HepG2 (cell line): ENCODE measurements around the gene OPRL1. TPM values are rescaled to one million over a fixed set of nuclear protein-coding genes. Genes with fewer than 3 reads are reported as not detected.

Experiments used
- BCL6 ChIP-seq: IDR thresholded peaks from 2 replicates; pipeline ENCODE4 v1.6.1; 2016; ENCODE audit warnings: missing genetic modification reagents, missing compliant biosample characterization
- ELF3 ChIP-seq: IDR thresholded peaks from 2 replicates; pipeline ENCODE4 v1.6.1; 2016; ENCODE audit warnings: missing genetic modification reagents, missing compliant biosample characterization
- HDAC1 ChIP-seq: sonication (generic); formaldehyde crosslinking; IDR thresholded peaks from 2 replicates; pipeline ENCODE4 v1.5.1; 2020; ENCODE audit warnings: mild to moderate bottlenecking, missing genetic modification reagents
- PHF8 ChIP-seq: sonication (generic); formaldehyde crosslinking; IDR thresholded peaks from 2 replicates; pipeline ENCODE4 v1.5.0; 2020; ENCODE audit warnings: missing genetic modification reagents
- RXRB ChIP-seq: IDR thresholded peaks from 2 replicates; pipeline ENCODE4 v1.6.1; 2016; ENCODE audit warnings: borderline replicate concordance, missing genetic modification reagents, missing compliant biosample characterization
- SMC3 ChIP-seq: IDR thresholded peaks from 2 replicates; pipeline ENCODE4 v1.6.1; 2011; ENCODE audit warnings: low read length, improper control_type of control experiment
- ZNF34 ChIP-seq: sonication (generic); formaldehyde crosslinking; IDR thresholded peaks from 2 replicates; pipeline ENCODE4 v1.4.0; 2020; ENCODE audit warnings: mild to moderate bottlenecking, missing genetic modification reagents, borderline replicate concordance
- ZNF768 ChIP-seq: sonication (generic); formaldehyde crosslinking; IDR thresholded peaks from 2 replicates; pipeline ENCODE4 v1.4.0; 2020; ENCODE audit warnings: missing genetic modification reagents
- polyA plus RNA-seq, 8 experiments: library from polyadenylated mRNA; depleted of rRNA in 3 of 8; stranded (reverse) in 7 of 8; unstranded in 1 of 8; fragments of >200 nt; fragmentation: Illumina TruSeq in 4 of 8; extraction: Trizol in 4 of 8; gene quantifications; 2 replicates each; pipeline versions ENCODE4 v1.2.1 to v1.2.3, GENCODE V29; 2011 to 2016; ENCODE audit warnings: low read depth in 4 of 8, missing spikeins in 1 of 8, mixed read lengths in 1 of 8; ENCODE audit not compliant: insufficient read depth in 1 of 8
- total RNA-seq, 5 experiments: library from RNA; depleted of rRNA; stranded (reverse); fragments of >200 nt; fragmentation: Illumina TruSeq; extraction: Trizol; gene quantifications; 2 replicates each; pipeline ENCODE4 v1.2.3, GENCODE V29; 2016; ENCODE audit warnings: low read depth in 1 of 5
- TF ChIP-seq, protein P1 (sequence below): IDR thresholded peaks from 2 replicates; pipeline ENCODE4 v1.6.1; 2016; ENCODE audit warnings: low read depth, missing genetic modification reagents, missing compliant biosample characterization
- TF ChIP-seq, protein P2 (sequence below): sonication (generic); formaldehyde crosslinking; IDR thresholded peaks from 2 replicates; pipeline ENCODE4 v1.4.0; 2020; ENCODE audit warnings: missing genetic modification reagents
- TF ChIP-seq, protein P3 (sequence below): IDR thresholded peaks from 2 replicates; pipeline ENCODE4 v1.6.1; 2016

OPRL1 gene
- total and polyA plus RNA-seq, 2 of the 13 experiments (the other 11 are each of a cell fraction or from before 2014, with no cell fraction given): 0.35 to 0.71 TPM

DNA sequence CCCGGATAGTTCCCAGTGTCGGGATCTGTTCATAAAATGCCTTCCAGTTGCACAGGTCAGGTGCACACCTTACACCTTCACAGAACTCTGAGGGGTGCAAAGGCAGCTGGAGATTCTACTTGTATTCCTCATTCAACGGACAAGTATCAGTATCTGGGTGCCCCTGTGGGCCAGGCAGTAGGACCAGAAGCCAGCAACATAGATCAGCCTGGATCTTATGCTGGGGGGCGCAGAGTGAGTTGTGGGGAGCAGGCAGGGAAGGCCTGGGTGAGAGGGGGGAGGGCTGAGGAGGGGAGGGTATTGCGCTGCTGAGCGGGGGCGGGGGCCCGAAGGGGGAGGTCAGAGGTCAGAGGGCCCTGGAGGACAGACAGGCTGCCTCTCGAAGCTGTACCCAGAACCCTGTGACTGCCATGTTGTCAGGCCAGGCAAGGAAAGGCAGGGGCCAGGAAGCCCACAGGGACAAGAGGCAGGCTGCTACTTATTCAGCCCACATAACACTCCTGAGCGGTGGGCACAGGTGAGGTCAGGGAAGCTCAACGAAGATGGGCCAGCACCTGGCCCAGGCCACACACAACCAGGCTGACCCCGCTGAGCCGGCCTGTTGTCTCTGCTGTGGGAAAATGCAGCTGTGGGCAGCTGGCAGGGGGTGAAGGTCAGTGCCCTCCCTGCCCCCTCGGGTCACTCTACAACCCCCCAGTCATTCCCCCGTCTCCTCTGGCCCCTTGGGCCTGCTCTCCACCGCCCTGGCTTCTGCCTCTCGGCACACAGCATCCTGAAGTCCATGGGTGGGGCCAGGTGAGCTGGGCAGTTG, 1.1 kb downstream of the OPRL1 start (continued):
- TF ChIP-seq, protein P1, sequence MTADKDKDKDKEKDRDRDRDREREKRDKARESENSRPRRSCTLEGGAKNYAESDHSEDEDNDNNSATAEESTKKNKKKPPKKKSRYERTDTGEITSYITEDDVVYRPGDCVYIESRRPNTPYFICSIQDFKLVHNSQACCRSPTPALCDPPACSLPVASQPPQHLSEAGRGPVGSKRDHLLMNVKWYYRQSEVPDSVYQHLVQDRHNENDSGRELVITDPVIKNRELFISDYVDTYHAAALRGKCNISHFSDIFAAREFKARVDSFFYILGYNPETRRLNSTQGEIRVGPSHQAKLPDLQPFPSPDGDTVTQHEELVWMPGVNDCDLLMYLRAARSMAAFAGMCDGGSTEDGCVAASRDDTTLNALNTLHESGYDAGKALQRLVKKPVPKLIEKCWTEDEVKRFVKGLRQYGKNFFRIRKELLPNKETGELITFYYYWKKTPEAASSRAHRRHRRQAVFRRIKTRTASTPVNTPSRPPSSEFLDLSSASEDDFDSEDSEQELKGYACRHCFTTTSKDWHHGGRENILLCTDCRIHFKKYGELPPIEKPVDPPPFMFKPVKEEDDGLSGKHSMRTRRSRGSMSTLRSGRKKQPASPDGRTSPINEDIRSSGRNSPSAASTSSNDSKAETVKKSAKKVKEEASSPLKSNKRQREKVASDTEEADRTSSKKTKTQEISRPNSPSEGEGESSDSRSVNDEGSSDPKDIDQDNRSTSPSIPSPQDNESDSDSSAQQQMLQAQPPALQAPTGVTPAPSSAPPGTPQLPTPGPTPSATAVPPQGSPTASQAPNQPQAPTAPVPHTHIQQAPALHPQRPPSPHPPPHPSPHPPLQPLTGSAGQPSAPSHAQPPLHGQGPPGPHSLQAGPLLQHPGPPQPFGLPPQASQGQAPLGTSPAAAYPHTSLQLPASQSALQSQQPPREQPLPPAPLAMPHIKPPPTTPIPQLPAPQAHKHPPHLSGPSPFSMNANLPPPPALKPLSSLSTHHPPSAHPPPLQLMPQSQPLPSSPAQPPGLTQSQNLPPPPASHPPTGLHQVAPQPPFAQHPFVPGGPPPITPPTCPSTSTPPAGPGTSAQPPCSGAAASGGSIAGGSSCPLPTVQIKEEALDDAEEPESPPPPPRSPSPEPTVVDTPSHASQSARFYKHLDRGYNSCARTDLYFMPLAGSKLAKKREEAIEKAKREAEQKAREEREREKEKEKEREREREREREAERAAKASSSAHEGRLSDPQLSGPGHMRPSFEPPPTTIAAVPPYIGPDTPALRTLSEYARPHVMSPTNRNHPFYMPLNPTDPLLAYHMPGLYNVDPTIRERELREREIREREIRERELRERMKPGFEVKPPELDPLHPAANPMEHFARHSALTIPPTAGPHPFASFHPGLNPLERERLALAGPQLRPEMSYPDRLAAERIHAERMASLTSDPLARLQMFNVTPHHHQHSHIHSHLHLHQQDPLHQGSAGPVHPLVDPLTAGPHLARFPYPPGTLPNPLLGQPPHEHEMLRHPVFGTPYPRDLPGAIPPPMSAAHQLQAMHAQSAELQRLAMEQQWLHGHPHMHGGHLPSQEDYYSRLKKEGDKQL: no peak
- TF ChIP-seq, protein P2, sequence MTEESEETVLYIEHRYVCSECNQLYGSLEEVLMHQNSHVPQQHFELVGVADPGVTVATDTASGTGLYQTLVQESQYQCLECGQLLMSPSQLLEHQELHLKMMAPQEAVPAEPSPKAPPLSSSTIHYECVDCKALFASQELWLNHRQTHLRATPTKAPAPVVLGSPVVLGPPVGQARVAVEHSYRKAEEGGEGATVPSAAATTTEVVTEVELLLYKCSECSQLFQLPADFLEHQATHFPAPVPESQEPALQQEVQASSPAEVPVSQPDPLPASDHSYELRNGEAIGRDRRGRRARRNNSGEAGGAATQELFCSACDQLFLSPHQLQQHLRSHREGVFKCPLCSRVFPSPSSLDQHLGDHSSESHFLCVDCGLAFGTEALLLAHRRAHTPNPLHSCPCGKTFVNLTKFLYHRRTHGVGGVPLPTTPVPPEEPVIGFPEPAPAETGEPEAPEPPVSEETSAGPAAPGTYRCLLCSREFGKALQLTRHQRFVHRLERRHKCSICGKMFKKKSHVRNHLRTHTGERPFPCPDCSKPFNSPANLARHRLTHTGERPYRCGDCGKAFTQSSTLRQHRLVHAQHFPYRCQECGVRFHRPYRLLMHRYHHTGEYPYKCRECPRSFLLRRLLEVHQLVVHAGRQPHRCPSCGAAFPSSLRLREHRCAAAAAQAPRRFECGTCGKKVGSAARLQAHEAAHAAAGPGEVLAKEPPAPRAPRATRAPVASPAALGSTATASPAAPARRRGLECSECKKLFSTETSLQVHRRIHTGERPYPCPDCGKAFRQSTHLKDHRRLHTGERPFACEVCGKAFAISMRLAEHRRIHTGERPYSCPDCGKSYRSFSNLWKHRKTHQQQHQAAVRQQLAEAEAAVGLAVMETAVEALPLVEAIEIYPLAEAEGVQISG (CRISPR knock-in tag): 0 out of 2 replicates have a peak, but pooled peaks have one; percentile 15
- TF ChIP-seq HDAC1 (CRISPR knock-in tag) (no peak), BCL6 (CRISPR knock-in tag) (0 out of 2 replicates have a peak, but pooled peaks have one; percentile 1), PHF8 (CRISPR knock-in tag) (0 out of 2 replicates have a peak, but pooled peaks have one; percentile 10), ELF3 (no peak), ZNF768 (CRISPR knock-in tag) (peak; percentile 25; the same call in 1 of the 2 replicates), ZNF34 (CRISPR knock-in tag) (no peak), RXRB (CRISPR knock-in tag) (peak; percentile 22; the same call in 1 of the 2 replicates), SMC3 (no peak)
- TF ChIP-seq, protein P3, sequence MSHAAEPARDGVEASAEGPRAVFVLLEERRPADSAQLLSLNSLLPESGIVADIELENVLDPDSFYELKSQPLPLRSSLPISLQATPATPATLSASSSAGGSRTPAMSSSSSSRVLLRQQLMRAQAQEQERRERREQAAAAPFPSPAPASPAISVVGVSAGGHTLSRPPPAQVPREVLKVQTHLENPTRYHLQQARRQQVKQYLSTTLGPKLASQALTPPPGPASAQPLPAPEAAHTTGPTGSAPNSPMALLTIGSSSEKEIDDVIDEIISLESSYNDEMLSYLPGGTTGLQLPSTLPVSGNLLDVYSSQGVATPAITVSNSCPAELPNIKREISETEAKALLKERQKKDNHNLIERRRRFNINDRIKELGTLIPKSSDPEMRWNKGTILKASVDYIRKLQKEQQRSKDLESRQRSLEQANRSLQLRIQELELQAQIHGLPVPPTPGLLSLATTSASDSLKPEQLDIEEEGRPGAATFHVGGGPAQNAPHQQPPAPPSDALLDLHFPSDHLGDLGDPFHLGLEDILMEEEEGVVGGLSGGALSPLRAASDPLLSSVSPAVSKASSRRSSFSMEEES: no peak
